ENCODE data around the gene MRPL58. TPM values are rescaled to one million over a fixed set of nuclear protein-coding genes. Genes with fewer than 3 reads are reported as not detected.

The MRPL58 gene
- total RNA-seq, 1 donor from 2014 or later: 22.6 TPM

DNA sequence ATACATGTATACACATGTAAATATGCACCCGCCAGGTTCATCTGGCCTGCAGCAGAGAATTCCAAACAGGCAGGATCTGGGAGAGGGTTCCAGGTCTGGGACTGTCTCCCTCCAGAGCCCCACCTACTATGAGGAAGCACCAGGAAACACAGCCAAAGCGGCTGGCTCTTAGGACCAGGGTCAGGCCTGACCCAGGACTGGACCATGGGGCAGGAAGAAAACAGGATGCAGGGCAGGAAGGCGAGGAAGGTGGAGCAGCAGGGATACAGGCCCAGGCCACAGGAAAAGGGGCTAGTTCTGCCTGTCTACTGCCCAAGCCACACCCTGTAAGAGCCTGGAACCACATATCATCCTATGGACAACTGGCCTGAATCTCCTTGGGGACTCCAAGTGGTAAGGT, 42.1 kb upstream of the MRPL58 start:
- peak overlapping the region; percentile 70 for H3K4me3 Mint-ChIP-seq
- H3K27me3 Mint-ChIP-seq (ENCODE audit: low read depth): peaks cover 39% of the 10 kb centered on the region
- no peaks in the 10 kb centered on the region for H3K36me3 Mint-ChIP-seq
- H3K27ac Mint-ChIP-seq: no peak overlapping the region
- H3K4me1 Mint-ChIP-seq: peaks cover 28% of the 10 kb centered on the region
- H3K9me3 Mint-ChIP-seq: no peaks in the 10 kb centered on the region
- TF ChIP-seq, protein P1, sequence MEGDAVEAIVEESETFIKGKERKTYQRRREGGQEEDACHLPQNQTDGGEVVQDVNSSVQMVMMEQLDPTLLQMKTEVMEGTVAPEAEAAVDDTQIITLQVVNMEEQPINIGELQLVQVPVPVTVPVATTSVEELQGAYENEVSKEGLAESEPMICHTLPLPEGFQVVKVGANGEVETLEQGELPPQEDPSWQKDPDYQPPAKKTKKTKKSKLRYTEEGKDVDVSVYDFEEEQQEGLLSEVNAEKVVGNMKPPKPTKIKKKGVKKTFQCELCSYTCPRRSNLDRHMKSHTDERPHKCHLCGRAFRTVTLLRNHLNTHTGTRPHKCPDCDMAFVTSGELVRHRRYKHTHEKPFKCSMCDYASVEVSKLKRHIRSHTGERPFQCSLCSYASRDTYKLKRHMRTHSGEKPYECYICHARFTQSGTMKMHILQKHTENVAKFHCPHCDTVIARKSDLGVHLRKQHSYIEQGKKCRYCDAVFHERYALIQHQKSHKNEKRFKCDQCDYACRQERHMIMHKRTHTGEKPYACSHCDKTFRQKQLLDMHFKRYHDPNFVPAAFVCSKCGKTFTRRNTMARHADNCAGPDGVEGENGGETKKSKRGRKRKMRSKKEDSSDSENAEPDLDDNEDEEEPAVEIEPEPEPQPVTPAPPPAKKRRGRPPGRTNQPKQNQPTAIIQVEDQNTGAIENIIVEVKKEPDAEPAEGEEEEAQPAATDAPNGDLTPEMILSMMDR (IDR thresholded peaks at IDR 0.05; ENCODE audit: unreplicated experiment): no peak
- no peak for DNase-seq (ENCODE audit: low spot score in 2 of 2, unreplicated experiment in 2 of 2)

DNA sequence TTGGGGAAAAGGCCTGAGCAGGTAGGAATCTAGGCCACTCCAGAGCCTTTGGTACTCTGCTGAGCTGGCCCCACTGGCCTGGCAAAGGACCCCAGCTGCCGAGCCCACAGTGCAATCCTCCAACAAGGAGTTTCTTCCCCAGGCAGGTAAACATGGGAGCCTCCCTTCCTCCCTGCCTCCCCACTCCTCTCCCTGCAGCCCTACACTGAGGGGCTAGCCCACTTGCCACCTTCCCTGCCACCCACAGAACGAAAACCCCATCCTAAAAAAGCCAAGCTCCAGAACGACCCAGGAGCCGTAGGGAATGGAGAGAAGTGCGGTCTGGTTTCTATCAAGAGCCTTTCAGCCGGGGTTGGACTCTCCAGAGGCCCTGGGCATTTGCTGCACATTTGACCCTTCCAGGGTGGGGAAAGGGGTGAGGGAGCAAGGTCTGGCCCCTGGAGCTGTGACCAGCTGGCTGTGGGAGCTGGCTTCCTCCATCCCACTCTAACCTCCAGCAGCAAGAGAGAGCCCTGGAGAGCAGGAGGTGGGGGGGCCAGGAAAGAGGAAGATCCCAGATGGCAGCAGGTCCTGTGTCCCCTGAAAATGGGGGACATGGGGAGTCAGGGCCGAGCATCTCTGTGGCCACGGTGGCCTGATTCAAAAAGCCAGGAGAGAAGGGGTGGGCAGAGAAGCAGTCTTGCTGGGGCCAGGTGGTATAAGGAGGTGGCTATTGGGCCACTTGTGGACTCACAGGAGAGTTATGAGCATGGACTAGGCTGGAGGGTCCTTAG, 41.2 kb upstream of the MRPL58 start:
- Mint-ChIP-seq H3K4me3 (peak overlapping the region; percentile 70), H3K27me3 (ENCODE audit: low read depth) (peaks cover 44% of the 10 kb centered on the region), H3K4me1 (peaks cover 28% of the 10 kb centered on the region), H3K9me3 (no peaks in the 10 kb centered on the region), H3K36me3 (no peaks in the 10 kb centered on the region), H3K27ac (peak overlapping the region; percentile 47)
- TF ChIP-seq, protein P1 (IDR thresholded peaks at IDR 0.05; ENCODE audit: unreplicated experiment): no peak
- no peak for DNase-seq (ENCODE audit: low spot score in 2 of 2, unreplicated experiment in 2 of 2)

DNA sequence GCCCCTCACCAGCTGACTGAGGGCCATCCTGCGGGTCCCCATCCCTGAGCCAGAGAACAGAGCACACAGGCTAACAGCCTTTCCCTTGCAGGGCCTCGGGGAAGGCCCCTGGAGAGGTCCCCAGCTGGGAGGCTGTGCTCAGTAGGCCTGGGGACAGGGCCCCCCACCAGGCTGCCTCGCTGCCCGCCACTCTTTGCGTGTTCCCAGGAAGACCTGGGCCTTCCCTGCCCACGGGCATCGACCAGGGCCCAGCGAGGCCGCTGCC, 40.7 kb upstream of the MRPL58 start:
- Mint-ChIP-seq H3K9me3 (no peaks in the 10 kb centered on the region), H3K27me3 (ENCODE audit: low read depth) (peaks cover 44% of the 10 kb centered on the region), H3K27ac (no peak overlapping the region)

DNA sequence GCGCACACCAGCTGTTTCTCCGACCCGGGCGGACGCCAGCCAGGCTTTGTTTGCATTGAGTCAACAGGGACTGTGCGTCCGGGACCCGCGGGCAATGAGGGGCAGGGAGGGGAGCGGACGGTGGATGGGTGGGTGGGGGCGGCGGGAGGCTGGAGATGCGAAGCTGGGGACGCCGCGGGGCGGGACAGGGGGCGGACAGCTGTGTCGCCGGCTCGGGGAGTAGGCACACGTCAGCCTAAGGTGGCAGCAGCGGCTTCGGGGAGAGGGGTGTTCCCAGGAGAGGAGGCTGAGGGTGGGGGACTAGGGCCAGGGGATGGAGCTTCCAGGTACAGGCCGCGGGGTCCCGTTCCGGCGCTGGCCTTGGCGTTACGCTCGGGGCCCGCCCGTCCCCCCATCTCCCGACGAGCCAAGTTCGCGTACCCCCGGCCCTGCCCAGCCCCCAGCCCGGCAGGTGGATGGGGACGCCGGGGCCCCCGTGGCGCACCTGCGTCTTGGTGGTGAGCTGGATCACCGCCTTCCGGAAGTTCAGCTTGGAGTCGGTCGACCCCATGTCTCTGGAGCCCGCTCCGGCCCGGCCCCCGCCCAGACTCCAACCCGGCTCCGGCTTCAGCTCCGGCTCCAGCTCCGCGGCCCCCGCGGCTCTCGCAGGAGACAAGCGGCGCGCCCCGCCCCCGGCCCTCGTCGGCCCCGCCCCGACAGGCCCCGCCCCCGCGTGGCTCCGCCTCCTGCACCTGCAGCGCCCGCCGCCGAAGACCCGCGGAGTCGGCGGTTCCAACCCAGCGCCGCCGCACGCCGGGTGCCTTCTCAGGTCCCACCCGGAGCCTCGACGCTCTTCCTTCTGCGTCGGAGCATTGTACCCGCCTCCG, 40.1 kb upstream of the MRPL58 start, which contains the start of gene HID1:
TSS of gene HID1 (minus strand) at position 653 of the 866 bp plus-strand sequence. CDS start at position 550, 103 bp downstream.
- H3K27me3 Mint-ChIP-seq (ENCODE audit: low read depth): peaks cover 44% of the 10 kb centered on the region
- H3K9me3 Mint-ChIP-seq: no peaks in the 10 kb centered on the region
- H3K36me3 Mint-ChIP-seq: no peaks in the 10 kb centered on the region
- peak; percentile 72 to 83 for DNase-seq (ENCODE audit: low spot score in 2 of 2, unreplicated experiment in 2 of 2)
- peak within 1 kb of the TSS; percentile 70 for H3K4me3 Mint-ChIP-seq
- TF ChIP-seq, protein P1 (IDR thresholded peaks at IDR 0.05; ENCODE audit: unreplicated experiment): no peak
- peaks cover 28% of the 10 kb centered on the region for H3K4me1 Mint-ChIP-seq
- H3K27ac Mint-ChIP-seq: peak within 1 kb of the TSS; percentile 5

More for the DNA sequence above, 40.7 kb upstream of the MRPL58 start:
- TF ChIP-seq, protein P1 (IDR thresholded peaks at IDR 0.05; ENCODE audit: unreplicated experiment): no peak
- Mint-ChIP-seq H3K36me3 (no peaks in the 10 kb centered on the region), H3K4me1 (peaks cover 28% of the 10 kb centered on the region), H3K4me3 (peak overlapping the region; percentile 70)
- DNase-seq (ENCODE audit: low spot score in 2 of 2, unreplicated experiment in 2 of 2): no peak

DNA sequence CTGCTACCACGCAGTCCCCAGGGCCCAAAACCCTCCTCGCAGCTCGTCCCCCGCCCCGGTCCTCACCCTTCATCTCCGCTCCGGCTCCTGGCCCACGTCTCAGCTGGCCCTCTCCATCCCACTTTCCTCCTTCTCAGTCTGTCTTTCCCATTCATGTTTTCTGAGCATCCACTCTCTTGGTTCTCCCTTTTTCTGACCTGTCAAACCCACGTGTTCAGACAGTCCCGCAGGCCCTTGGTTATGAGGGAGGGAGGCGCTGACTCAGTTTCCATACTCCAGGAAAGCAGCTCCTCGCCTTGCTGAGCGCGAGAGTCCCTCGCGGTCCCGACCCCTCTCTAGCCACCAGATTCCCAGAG, 39.5 kb upstream of the MRPL58 start:
- Mint-ChIP-seq H3K27me3 (ENCODE audit: low read depth) (peaks cover 44% of the 10 kb centered on the region), H3K27ac (peak overlapping the region; percentile 5)
- TF ChIP-seq, protein P1 (IDR thresholded peaks at IDR 0.05; ENCODE audit: unreplicated experiment): no peak

More for the DNA sequence above, 39.5 kb upstream of the MRPL58 start:
- Mint-ChIP-seq H3K9me3 (no peaks in the 10 kb centered on the region), H3K4me1 (peaks cover 28% of the 10 kb centered on the region), H3K4me3 (peak overlapping the region; percentile 70), H3K36me3 (no peaks in the 10 kb centered on the region)
- DNase-seq (ENCODE audit: low spot score in 2 of 2, unreplicated experiment in 2 of 2): no peak
